ENCODE results near the gene HECTD3. TPM values are rescaled to one million over a fixed set of nuclear protein-coding genes. Genes with fewer than 3 reads are reported as not detected.

The HECTD3 gene
- polyA plus RNA-seq, 1 donor from 2014 or later, result 9.7 TPM

DNA sequence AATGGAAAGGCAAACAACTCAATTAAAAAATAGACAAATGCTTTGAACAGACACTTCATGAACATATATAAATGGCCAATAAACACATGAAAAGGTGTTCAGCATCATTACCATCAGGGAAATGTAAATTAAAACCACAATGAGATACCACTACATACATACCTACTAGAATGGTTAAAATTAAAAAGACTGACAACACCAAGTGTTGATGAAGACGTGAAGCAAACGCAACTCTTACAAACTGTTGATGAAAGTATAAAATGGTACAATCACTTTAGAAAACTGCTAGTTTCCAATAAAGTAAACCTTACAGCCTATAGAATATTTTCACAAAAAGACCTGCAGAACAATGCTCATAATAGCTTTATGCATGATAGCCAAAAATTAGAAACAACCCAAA is 34.9 kb downstream of the HECTD3 start:
- TF ChIP-seq RAD21 (conservative IDR thresholded peaks at IDR 0.05) (no peak), TAF1 (IDR thresholded peaks at IDR 0.05; ENCODE audit: low read depth) (no peak), EZH2 (IDR thresholded peaks at IDR 0.05; ENCODE audit: borderline replicate concordance, insufficient read depth, low read length, poor library complexity, severe bottlenecking) (no peak), POLR2AphosphoS5 (IDR thresholded peaks at IDR 0.05) (no peak), EP300 (conservative IDR thresholded peaks at IDR 0.05; ENCODE audit: poor library complexity, severe bottlenecking) (no peak)
- TF ChIP-seq, protein P1, sequence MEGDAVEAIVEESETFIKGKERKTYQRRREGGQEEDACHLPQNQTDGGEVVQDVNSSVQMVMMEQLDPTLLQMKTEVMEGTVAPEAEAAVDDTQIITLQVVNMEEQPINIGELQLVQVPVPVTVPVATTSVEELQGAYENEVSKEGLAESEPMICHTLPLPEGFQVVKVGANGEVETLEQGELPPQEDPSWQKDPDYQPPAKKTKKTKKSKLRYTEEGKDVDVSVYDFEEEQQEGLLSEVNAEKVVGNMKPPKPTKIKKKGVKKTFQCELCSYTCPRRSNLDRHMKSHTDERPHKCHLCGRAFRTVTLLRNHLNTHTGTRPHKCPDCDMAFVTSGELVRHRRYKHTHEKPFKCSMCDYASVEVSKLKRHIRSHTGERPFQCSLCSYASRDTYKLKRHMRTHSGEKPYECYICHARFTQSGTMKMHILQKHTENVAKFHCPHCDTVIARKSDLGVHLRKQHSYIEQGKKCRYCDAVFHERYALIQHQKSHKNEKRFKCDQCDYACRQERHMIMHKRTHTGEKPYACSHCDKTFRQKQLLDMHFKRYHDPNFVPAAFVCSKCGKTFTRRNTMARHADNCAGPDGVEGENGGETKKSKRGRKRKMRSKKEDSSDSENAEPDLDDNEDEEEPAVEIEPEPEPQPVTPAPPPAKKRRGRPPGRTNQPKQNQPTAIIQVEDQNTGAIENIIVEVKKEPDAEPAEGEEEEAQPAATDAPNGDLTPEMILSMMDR (IDR thresholded peaks at IDR 0.05; ENCODE audit: poor library complexity, severe bottlenecking), result no peak
- Histone ChIP-seq H3K36me3 (ENCODE audit: insufficient read depth, low read length) (no peaks in the 10 kb centered on the region), H3K4me2 (ENCODE audit: low read length) (no peak overlapping the region), H3K4me3 (ENCODE audit: low read length) (no peak overlapping the region), H3F3A (ENCODE audit: insufficient read depth, low read length, poor library complexity, severe bottlenecking) (no peaks in the 10 kb centered on the region), H3K27ac (ENCODE audit: low read length) (no peak overlapping the region), H3K27me3 (ENCODE audit: insufficient read depth, low read depth, low read length) (no peaks in the 10 kb centered on the region), H2AFZ (ENCODE audit: low read depth, low read length) (no peak overlapping the region), H4K20me1 (ENCODE audit: insufficient read depth) (no peaks in the 10 kb centered on the region), H3K79me2 (replicated peaks; ENCODE audit: insufficient read depth, low read length) (no peaks in the 10 kb centered on the region), H3K9me2 (ENCODE audit: insufficient read depth, low read length) (no peaks in the 10 kb centered on the region), H3K9me3 (ENCODE audit: low read length) (no peaks in the 10 kb centered on the region), H3K9ac (ENCODE audit: low read length) (no peak overlapping the region)

DNA sequence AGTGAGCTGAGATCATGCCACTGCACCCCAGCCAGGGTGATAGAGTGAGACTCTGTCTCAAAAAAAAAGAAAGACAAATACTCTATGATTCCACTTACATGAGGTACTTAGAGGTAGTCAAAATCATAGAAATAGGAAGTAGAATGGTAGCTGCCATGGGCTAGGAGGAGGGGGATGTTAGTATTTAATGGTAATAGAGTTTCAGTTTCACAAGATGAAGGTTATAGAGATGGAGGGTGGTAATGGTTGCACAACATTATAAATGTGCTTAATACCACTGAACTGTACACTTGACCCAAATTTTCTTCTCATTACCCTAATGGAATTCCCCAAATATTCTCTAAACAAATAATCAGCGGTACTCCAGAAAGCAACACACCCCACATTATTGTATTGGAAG is 37.5 kb downstream of the HECTD3 start:
- H3K27me3 ChIP-seq (ENCODE audit: insufficient read depth, low read depth, low read length), result no peaks in the 10 kb centered on the region
- no peak overlapping the region for H2AFZ ChIP-seq (ENCODE audit: low read depth, low read length)
- H3K36me3 ChIP-seq (ENCODE audit: insufficient read depth, low read length), result no peaks in the 10 kb centered on the region
- H3K79me2 ChIP-seq (replicated peaks; ENCODE audit: insufficient read depth, low read length), result no peaks in the 10 kb centered on the region
- H3K4me3 ChIP-seq (ENCODE audit: low read length), result no peak overlapping the region
- no peaks in the 10 kb centered on the region for H3K9me2 ChIP-seq (ENCODE audit: insufficient read depth, low read length)
- no peaks in the 10 kb centered on the region for H3F3A ChIP-seq (ENCODE audit: insufficient read depth, low read length, poor library complexity, severe bottlenecking)
- no peak overlapping the region for H3K4me2 ChIP-seq (ENCODE audit: low read length)
- no peak overlapping the region for H3K27ac ChIP-seq (ENCODE audit: low read length)
- TF ChIP-seq SMC3 (conservative IDR thresholded peaks at IDR 0.05; ENCODE audit: poor library complexity) (no peak), EZH2 (IDR thresholded peaks at IDR 0.05; ENCODE audit: borderline replicate concordance, insufficient read depth, low read length, poor library complexity, severe bottlenecking) (no peak), TAF1 (IDR thresholded peaks at IDR 0.05; ENCODE audit: low read depth) (no peak), MXI1 (conservative IDR thresholded peaks at IDR 0.05; ENCODE audit: poor library complexity, severe bottlenecking) (no peak), RAD21 (conservative IDR thresholded peaks at IDR 0.05) (no peak)
- TF ChIP-seq, protein P2, sequence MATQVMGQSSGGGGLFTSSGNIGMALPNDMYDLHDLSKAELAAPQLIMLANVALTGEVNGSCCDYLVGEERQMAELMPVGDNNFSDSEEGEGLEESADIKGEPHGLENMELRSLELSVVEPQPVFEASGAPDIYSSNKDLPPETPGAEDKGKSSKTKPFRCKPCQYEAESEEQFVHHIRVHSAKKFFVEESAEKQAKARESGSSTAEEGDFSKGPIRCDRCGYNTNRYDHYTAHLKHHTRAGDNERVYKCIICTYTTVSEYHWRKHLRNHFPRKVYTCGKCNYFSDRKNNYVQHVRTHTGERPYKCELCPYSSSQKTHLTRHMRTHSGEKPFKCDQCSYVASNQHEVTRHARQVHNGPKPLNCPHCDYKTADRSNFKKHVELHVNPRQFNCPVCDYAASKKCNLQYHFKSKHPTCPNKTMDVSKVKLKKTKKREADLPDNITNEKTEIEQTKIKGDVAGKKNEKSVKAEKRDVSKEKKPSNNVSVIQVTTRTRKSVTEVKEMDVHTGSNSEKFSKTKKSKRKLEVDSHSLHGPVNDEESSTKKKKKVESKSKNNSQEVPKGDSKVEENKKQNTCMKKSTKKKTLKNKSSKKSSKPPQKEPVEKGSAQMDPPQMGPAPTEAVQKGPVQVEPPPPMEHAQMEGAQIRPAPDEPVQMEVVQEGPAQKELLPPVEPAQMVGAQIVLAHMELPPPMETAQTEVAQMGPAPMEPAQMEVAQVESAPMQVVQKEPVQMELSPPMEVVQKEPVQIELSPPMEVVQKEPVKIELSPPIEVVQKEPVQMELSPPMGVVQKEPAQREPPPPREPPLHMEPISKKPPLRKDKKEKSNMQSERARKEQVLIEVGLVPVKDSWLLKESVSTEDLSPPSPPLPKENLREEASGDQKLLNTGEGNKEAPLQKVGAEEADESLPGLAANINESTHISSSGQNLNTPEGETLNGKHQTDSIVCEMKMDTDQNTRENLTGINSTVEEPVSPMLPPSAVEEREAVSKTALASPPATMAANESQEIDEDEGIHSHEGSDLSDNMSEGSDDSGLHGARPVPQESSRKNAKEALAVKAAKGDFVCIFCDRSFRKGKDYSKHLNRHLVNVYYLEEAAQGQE (IDR thresholded peaks at IDR 0.05; ENCODE audit: borderline replicate concordance), result no peak
- TF ChIP-seq, protein P1 (IDR thresholded peaks at IDR 0.05; ENCODE audit: poor library complexity, severe bottlenecking), result no peak
- no peaks in the 10 kb centered on the region for H4K20me1 ChIP-seq (ENCODE audit: insufficient read depth)
- H3K9me3 ChIP-seq (ENCODE audit: low read length), result no peaks in the 10 kb centered on the region
- H3K9ac ChIP-seq (ENCODE audit: low read length), result no peak overlapping the region
